H1 (cell line): ENCODE results near the gene SLCO4A1. TPM values are rescaled to one million over a fixed set of nuclear protein-coding genes. Genes with fewer than 3 reads are reported as not detected.
A peak's percentile ranks its signal among the peaks of the same experiment; 100 is the strongest.

Experiments
- CTCF ChIA-PET: fragments of 300-600 bp; sonication (Branson Sonifier 250); formaldehyde crosslinking; loops from one replicate; lab custom pipeline; 2021; ENCODE audit not compliant: partially characterized antibody; lab: Charles Lee
- POLR2A ChIA-PET: fragments of 300-600 bp; sonication (Branson Sonifier 250); formaldehyde crosslinking; loops from one replicate; lab custom pipeline; 2021; ENCODE audit warnings: inconsistent platforms; ENCODE audit not compliant: partially characterized antibody; lab: Charles Lee
- DNase-seq, 2 experiments: peaks; one replicate each; pipeline versions ENCODE4 v3.0.0 to v3.0.0-alpha.2; 2010 to 2022; ENCODE audit warnings: low spot score in 2 of 2, low read depth in 1 of 2, mixed read lengths in 1 of 2
- FAIRE-seq: peaks from 2 replicates; lab custom pipeline; 2011; peaks lifted over from hg19 to GRCh38; lab: Jason Lieb, UNC
- H2AFZ ChIP-seq: 2 replicates; pipeline ENCODE4 v1.8.1; 2012; ENCODE audit warnings: low read length, inconsistent platforms
- H2AK5ac ChIP-seq: 2 replicates; pipeline ENCODE4 v1.6.1; 2013; ENCODE audit warnings: low read depth, low read length
- H2BK120ac ChIP-seq: replicated peaks from 2 replicates; pipeline ENCODE3; 2013; ENCODE audit warnings: low read depth, low read length, inconsistent platforms
- H2BK12ac ChIP-seq: 2 replicates; pipeline ENCODE4 v1.6.1; 2013; ENCODE audit warnings: low read depth, low read length
- H2BK15ac ChIP-seq: 2 replicates; pipeline ENCODE4 v1.6.1; 2013; ENCODE audit warnings: low read length
- H2BK20ac ChIP-seq: 2 replicates; pipeline ENCODE4 v1.6.1; 2013; ENCODE audit warnings: low read length
- H2BK5ac ChIP-seq: 2 replicates; pipeline ENCODE4 v1.6.1; 2013; ENCODE audit warnings: low read depth, low read length
- H3K14ac ChIP-seq: 2 replicates; pipeline ENCODE4 v1.6.1; 2013; ENCODE audit warnings: inconsistent platforms; ENCODE audit not compliant: insufficient read length
- H3K18ac ChIP-seq: 2 replicates; pipeline ENCODE4 v1.6.1; 2013; ENCODE audit warnings: low read length; ENCODE audit errors: extremely low read depth
- H3K23ac ChIP-seq: 2 replicates; pipeline ENCODE4 v1.6.1; 2013; ENCODE audit warnings: inconsistent platforms; ENCODE audit not compliant: insufficient read length
- H3K23me2 ChIP-seq: 2 replicates; pipeline ENCODE4 v1.6.1; 2013; ENCODE audit warnings: low read depth, low read length
- H3K27ac ChIP-seq: 2 replicates; pipeline ENCODE4 v1.6.1; 2011; ENCODE audit warnings: low read depth, low read length, inconsistent platforms
- H3K27me3 ChIP-seq, 4 experiments: replicated peaks in 1 of 4; 1 replicate in 1 of 4; 2 replicates in 3 of 4; pipeline versions ENCODE4 v1.6.1 to v1.8.1; 2011 to 2013; ENCODE audit warnings: low read length in 3 of 4, mild to moderate bottlenecking in 3 of 4, inconsistent platforms in 2 of 4, mixed read lengths in 2 of 4, moderate library complexity in 1 of 4; ENCODE audit not compliant: control insufficient read depth in 3 of 4, insufficient read depth in 3 of 4; ENCODE audit errors: extremely low read depth in 1 of 4
- H3K36me3 ChIP-seq, 4 experiments: 2 replicates each; pipeline versions ENCODE4 v1.6.1 to v1.8.1; 2011 to 2013; ENCODE audit warnings: mild to moderate bottlenecking in 4 of 4, low read length in 3 of 4, moderate library complexity in 2 of 4, control low read depth in 1 of 4, inconsistent platforms in 1 of 4; ENCODE audit not compliant: insufficient read depth in 4 of 4, control insufficient read depth in 2 of 4
- H3K4ac ChIP-seq: replicated peaks from 2 replicates; pipeline ENCODE3; 2013; ENCODE audit warnings: low read length, low read depth, mixed read lengths, inconsistent platforms; ENCODE audit not compliant: insufficient read length
- H3K4me1 ChIP-seq, 4 experiments: replicated peaks in 1 of 4; 1 replicate in 1 of 4; 2 replicates in 3 of 4; pipeline versions ENCODE4 v1.6.1 to v1.8.1; 2011 to 2013; ENCODE audit warnings: low read length in 3 of 4, inconsistent platforms in 2 of 4, mixed read lengths in 1 of 4; ENCODE audit not compliant: insufficient read depth in 4 of 4, control insufficient read depth in 3 of 4
- H3K4me2 ChIP-seq, 2 experiments: 2 replicates each; pipeline versions ENCODE4 v1.6.1 to v1.8.1; 2011 to 2013; ENCODE audit warnings: low read depth in 2 of 2, low read length in 2 of 2, control low read depth in 1 of 2, inconsistent platforms in 1 of 2, mild to moderate bottlenecking in 1 of 2; ENCODE audit not compliant: insufficient read depth in 1 of 2
- H3K4me3 ChIP-seq, 4 experiments: fragments of 200-600, 300-600 bp in 1 of 4; sonication (generic), shearing (Covaris generic), sonication (Bioruptor Twin) in 1 of 4; 2 replicates each; pipeline versions ENCODE4 v1.5.1 to v1.8.1; 2011 to 2016; ENCODE audit warnings: low read length in 4 of 4, low read depth in 3 of 4, control low read depth in 2 of 4, inconsistent platforms in 2 of 4, mild to moderate bottlenecking in 2 of 4, mixed read lengths in 1 of 4, moderate library complexity in 1 of 4; ENCODE audit not compliant: insufficient read depth in 2 of 4; ENCODE audit errors: extremely low read depth in 1 of 4
- H3K56ac ChIP-seq: replicated peaks from 2 replicates; pipeline ENCODE3; 2013; ENCODE audit warnings: low read depth, mild to moderate bottlenecking, mixed read lengths, low read length, inconsistent platforms; ENCODE audit not compliant: insufficient read length
- H3K79me1 ChIP-seq: 2 replicates; pipeline ENCODE4 v1.6.1; 2013; ENCODE audit warnings: low read depth, low read length, control low read depth
- H3K79me2 ChIP-seq, 2 experiments: 2 replicates each; pipeline versions ENCODE4 v1.6.1 to v1.8.1; 2012 to 2013; ENCODE audit warnings: low read length in 2 of 2, mild to moderate bottlenecking in 2 of 2, inconsistent platforms in 1 of 2; ENCODE audit not compliant: insufficient read depth in 2 of 2, control insufficient read depth in 1 of 2
- H3K9ac ChIP-seq, 4 experiments: replicated peaks in 1 of 4; 1 replicate in 1 of 4; 2 replicates in 3 of 4; pipeline versions ENCODE4 v1.6.1 to v1.8.1; 2011 to 2013; ENCODE audit warnings: low read depth in 3 of 4, low read length in 3 of 4, control low read depth in 2 of 4, mild to moderate bottlenecking in 2 of 4, moderate library complexity in 2 of 4, inconsistent platforms in 1 of 4; ENCODE audit errors: extremely low read depth in 1 of 4
- H3K9me3 ChIP-seq, 2 experiments: 2 replicates each; pipeline versions ENCODE4 v1.6.1 to v1.8.1; 2012 to 2013; ENCODE audit warnings: mild to moderate bottlenecking in 2 of 2, moderate library complexity in 2 of 2, control low read depth in 1 of 2, inconsistent platforms in 1 of 2, low read depth in 1 of 2, low read length in 1 of 2, mixed read lengths in 1 of 2; ENCODE audit not compliant: insufficient read depth in 2 of 2
- H4K20me1 ChIP-seq, 2 experiments: replicated peaks in 1 of 2; 2 replicates each; pipeline versions ENCODE3 to v1.8.1; 2011 to 2013; ENCODE audit warnings: inconsistent platforms in 2 of 2, low read length in 2 of 2, mild to moderate bottlenecking in 1 of 2; ENCODE audit not compliant: insufficient read depth in 2 of 2, control insufficient read depth in 1 of 2
- H4K5ac ChIP-seq: 2 replicates; pipeline ENCODE4 v1.6.1; 2013; ENCODE audit warnings: low read length, low read depth, mixed read lengths, inconsistent platforms; ENCODE audit not compliant: insufficient read length
- H4K8ac ChIP-seq: 2 replicates; pipeline ENCODE4 v1.8.0; 2013; ENCODE audit warnings: mild to moderate bottlenecking, moderate library complexity, low read length, inconsistent platforms; ENCODE audit not compliant: insufficient read depth; ENCODE audit errors: extremely low read depth
- H4K91ac ChIP-seq: replicated peaks from 2 replicates; pipeline ENCODE3; 2013; ENCODE audit warnings: low read length, mixed read lengths, inconsistent platforms; ENCODE audit not compliant: insufficient read length
- CTBP2 ChIP-seq: IDR thresholded peaks from 2 replicates; pipeline ENCODE4 v1.7.0; 2011; ENCODE audit warnings: borderline replicate concordance, mild to moderate bottlenecking, moderate library complexity, mixed read lengths, low read length; ENCODE audit not compliant: insufficient read depth, insufficient read length
- GABPA ChIP-seq: IDR thresholded peaks from 2 replicates; pipeline ENCODE4 v1.6.1; 2011; ENCODE audit warnings: mild to moderate bottlenecking, low read length, moderate library complexity, borderline replicate concordance; ENCODE audit not compliant: insufficient read depth
- KDM4A ChIP-seq: IDR thresholded peaks from one replicate; pipeline ENCODE4 v1.7.1; 2012; ENCODE audit warnings: low read depth, mild to moderate bottlenecking, moderate library complexity, low read length, inconsistent platforms; ENCODE audit not compliant: severe bottlenecking
- WGBS, 2 experiments: shearing (Covaris generic) in 1 of 2; methylation state at CpG; one replicate each; pipeline versions ENCODE4 v1.1.6 to v1.1.7; 2013 to 2015; ENCODE audit warnings: low lambda C conversion rate in 2 of 2, mixed read lengths in 2 of 2, inconsistent platforms in 1 of 2, low coverage in 1 of 2, missing lambda C conversion rate in 1 of 2; ENCODE audit not compliant: insufficient replicate concordance in 2 of 2, insufficient coverage in 1 of 2, insufficient read length in 1 of 2; ENCODE audit errors: extremely low coverage in 1 of 2, missing lambda C conversion rate in 1 of 2; 5-methylcytosine and 5-hydroxymethylcytosine counted together
- polyA plus RNA-seq, 7 experiments: library from polyadenylated mRNA; depleted of rRNA in 3 of 7; stranded (reverse) in 5 of 7; unstranded in 2 of 7; fragments of >200 nt in 5 of 7; fragments of 200-250 nt in 2 of 7; gene quantifications; 1 replicate in 5 of 7; 2 replicates in 1 of 7; 4 replicates in 1 of 7; pipeline versions ENCODE4 v1.2.1 to v1.2.3, GENCODE V29; 2011 to 2013; ENCODE audit warnings: missing spikeins in 2 of 7, mixed read lengths in 2 of 7
- total RNA-seq: library from RNA; stranded (reverse); fragmentation: NEBNext Ultra II Directional; extraction: Animal tissue kit (Norgen Biotek cat#: 25700); gene quantifications from 2 replicates; pipeline ENCODE4 v1.2.1, GENCODE V29; 2021
- TF ChIP-seq, protein P1 (sequence below): IDR thresholded peaks from 2 replicates; pipeline ENCODE4 v1.6.1; 2011; ENCODE audit warnings: low read depth, mild to moderate bottlenecking, low read length; ENCODE audit not compliant: insufficient read depth
- TF ChIP-seq, protein P2 (sequence below): IDR thresholded peaks from 2 replicates; pipeline ENCODE4 v1.6.1; 2012; ENCODE audit warnings: inconsistent platforms
- TF ChIP-seq, protein P3 (sequence below): IDR thresholded peaks from 2 replicates; pipeline ENCODE4 v1.6.1; 2012; ENCODE audit warnings: inconsistent platforms

SLCO4A1 gene
- total and polyA plus RNA-seq, 2 of the 8 experiments (the other 6 are each of a cell fraction or from before 2014, with no cell fraction given): 10.5 to 18.5 TPM

DNA sequence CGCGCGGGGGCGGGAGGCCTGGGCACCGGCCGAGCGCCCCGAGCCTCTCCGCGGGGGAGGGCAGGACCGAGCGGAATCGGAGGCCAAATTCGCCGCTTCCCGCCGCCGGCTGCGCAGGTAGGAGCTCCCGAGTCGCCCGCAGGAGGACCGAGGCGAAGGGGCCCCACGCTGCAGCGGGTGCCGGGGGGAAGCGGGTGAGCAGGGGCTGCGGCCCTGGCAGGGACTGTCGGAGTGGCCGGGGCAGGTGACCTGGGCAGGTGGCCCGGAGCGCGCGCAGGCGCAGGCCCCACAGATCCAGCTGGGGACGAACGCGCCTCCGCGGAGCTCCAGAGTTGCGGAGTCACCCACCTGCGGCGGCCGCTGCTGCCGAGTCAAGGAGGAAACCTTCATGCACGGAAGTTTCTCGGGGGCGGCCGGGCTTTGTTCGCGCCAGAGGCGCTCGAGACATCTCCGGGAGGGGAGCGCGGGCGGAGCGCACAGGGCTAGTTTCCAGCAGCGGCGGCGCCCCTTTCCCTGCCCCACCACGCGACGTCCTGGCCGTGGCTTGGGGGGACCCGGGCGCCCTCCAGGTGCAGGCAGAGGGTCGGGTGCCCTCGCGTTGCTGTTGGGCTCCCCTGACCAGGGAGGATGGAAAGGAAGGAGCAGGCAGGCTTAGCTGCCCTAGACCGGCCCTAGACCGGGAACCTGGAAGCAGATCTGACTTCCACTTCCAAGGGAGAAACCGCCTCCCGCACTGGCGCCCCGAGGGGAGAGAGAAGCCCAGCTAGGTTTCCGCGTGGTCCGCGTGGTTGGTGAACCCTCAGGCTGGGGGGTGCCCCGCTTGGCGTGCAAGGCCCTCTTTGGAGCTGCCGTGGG is 590 bp downstream of the SLCO4A1 start:
- FAIRE-seq: no peak
- TF ChIP-seq, protein P1, sequence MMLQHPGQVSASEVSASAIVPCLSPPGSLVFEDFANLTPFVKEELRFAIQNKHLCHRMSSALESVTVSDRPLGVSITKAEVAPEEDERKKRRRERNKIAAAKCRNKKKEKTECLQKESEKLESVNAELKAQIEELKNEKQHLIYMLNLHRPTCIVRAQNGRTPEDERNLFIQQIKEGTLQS: no peak
- TF ChIP-seq CTBP2: no peak
- TF ChIP-seq, protein P2, sequence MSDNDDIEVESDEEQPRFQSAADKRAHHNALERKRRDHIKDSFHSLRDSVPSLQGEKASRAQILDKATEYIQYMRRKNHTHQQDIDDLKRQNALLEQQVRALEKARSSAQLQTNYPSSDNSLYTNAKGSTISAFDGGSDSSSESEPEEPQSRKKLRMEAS: 0 out of 2 replicates have a peak, but pooled peaks have one; percentile 18
- TF ChIP-seq GABPA: peak; percentile 9
- TF ChIP-seq, protein P3, sequence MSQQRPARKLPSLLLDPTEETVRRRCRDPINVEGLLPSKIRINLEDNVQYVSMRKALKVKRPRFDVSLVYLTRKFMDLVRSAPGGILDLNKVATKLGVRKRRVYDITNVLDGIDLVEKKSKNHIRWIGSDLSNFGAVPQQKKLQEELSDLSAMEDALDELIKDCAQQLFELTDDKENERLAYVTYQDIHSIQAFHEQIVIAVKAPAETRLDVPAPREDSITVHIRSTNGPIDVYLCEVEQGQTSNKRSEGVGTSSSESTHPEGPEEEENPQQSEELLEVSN: peak; percentile 41; the same call in 1 of the 2 replicates
- TF ChIP-seq KDM4A: peak; percentile 60
- H4K20me1 ChIP-seq: peaks cover 12 to 37% of the 10 kb centered on the region in 2 experiments
- peaks cover 3 to 43% (median 33%) of the 10 kb centered on the region in 4 experiments; a peak in 6 of 7 replicates for H3K27me3 ChIP-seq
- H2AK5ac ChIP-seq: no peak overlapping the region
- H3K79me2 ChIP-seq: peaks cover 5 to 28% of the 10 kb centered on the region in 2 experiments; a peak in 2 of 4 replicates
- no peak overlapping the region for H2BK5ac ChIP-seq
- no peak overlapping the region for H3K27ac ChIP-seq
- ChIA-PET CTCF (interaction anchor here (0.7 to 2.2 kb wide), 11 partner anchors 8 to 654 kb away, joined by 3 to 6 read pairs (median 4); no protein-coding TSS in a partner anchor), POLR2A (interaction anchor here (0.7 to 3.7 kb wide), 7 partner anchors 8 to 173 kb away, joined by 3 to 11 read pairs (median 3); no protein-coding TSS in a partner anchor)
- peak in 1 of 2 experiments; percentile 73 for DNase-seq
- no peak overlapping the region for H2BK120ac ChIP-seq
- 0 out of 2 replicates have a peak overlapping the region, but pooled peaks have one; percentile 29 for H2BK15ac ChIP-seq
- peaks cover 0 to 14% (median 0%) of the 10 kb centered on the region in 4 experiments; a peak in 3 of 7 replicates for H3K4me1 ChIP-seq
- no peak overlapping the region for H2BK20ac ChIP-seq
- no peak overlapping the region for H4K91ac ChIP-seq
- no peak overlapping the region for H3K14ac ChIP-seq
- no peak overlapping the region for H4K5ac ChIP-seq
- no peaks in the 10 kb centered on the region for H3K36me3 ChIP-seq
- H3K4me3 ChIP-seq: peak overlapping the region; percentile 45 to 75 (median 64)
- H3K18ac ChIP-seq: no peak overlapping the region; the same call in none of the 2 replicates
- H3K56ac ChIP-seq: no peak overlapping the region
- H3K79me1 ChIP-seq: peaks cover 18% of the 10 kb centered on the region
- H2BK12ac ChIP-seq: peak overlapping the region; percentile 68; the same call in 1 of the 2 replicates
- H3K4ac ChIP-seq: no peak overlapping the region
- no peak overlapping the region for H3K9ac ChIP-seq
- H4K8ac ChIP-seq: peak overlapping the region; percentile 53; the same call in 1 of the 2 replicates
- H3K23ac ChIP-seq: no peak overlapping the region
- H3K4me2 ChIP-seq: peak overlapping the region; percentile 80 to 90
- no peaks in the 10 kb centered on the region for H3K9me3 ChIP-seq
- no peak overlapping the region for H2AFZ ChIP-seq
- WGBS, 2 experiments: 14% methylated on average over 28 of the region's 84 CpGs; no CpG with 5 or more reads in 1 of the 2 experiments
- peaks cover 15% of the 10 kb centered on the region; the same call in 1 of the 2 replicates for H3K23me2 ChIP-seq
